Lung (tissue), 12 donors: ENCODE results near the gene SKAP2. TPM values are rescaled to one million over a fixed set of nuclear protein-coding genes. Genes with fewer than 3 reads are reported as not detected.

Experiments used
- ATAC-seq: fragments of 200-7000 bp; cut with Tn5 transposase; one replicate; pipeline ENCODE4 v1.9.1; 2020; ENCODE audit warnings: moderate number of reproducible peaks; ENCODE audit not compliant: insufficient read depth, low FRiP score
- DNase-seq, 3 donors: peaks; one replicate each; pipeline ENCODE4 v3.0.0-alpha.2; 2013 to 2017
- H3K27ac ChIP-seq, 2 donors: one replicate each; pipeline ENCODE4 v1.5.1; 2013; ENCODE audit warnings: mild to moderate bottlenecking in 2 of 2, moderate library complexity in 2 of 2, control low read depth in 1 of 2, inconsistent platforms in 1 of 2, low read depth in 1 of 2, low read length in 1 of 2
- H3K27me3 ChIP-seq, 3 donors: one replicate each; pipeline ENCODE4 v1.5.1; 2013; ENCODE audit warnings: low read length in 2 of 3; ENCODE audit not compliant: control insufficient read depth in 3 of 3, insufficient read depth in 3 of 3
- H3K36me3 ChIP-seq, 4 donors: one replicate each; pipeline ENCODE4 v1.5.1; 2013; ENCODE audit warnings: low read length in 4 of 4, mild to moderate bottlenecking in 1 of 4, moderate library complexity in 1 of 4; ENCODE audit not compliant: control insufficient read depth in 4 of 4, insufficient read depth in 4 of 4
- H3K4me1 ChIP-seq, 5 donors: one replicate each; pipeline ENCODE4 v1.5.1; 2013; ENCODE audit warnings: low read length in 5 of 5, mild to moderate bottlenecking in 2 of 5, moderate library complexity in 1 of 5; ENCODE audit not compliant: control insufficient read depth in 5 of 5, insufficient read depth in 5 of 5
- H3K4me3 ChIP-seq: one replicate; pipeline ENCODE4 v1.5.1; 2013; ENCODE audit warnings: mild to moderate bottlenecking, control low read depth, moderate library complexity
- H3K9ac ChIP-seq, 2 donors: one replicate each; pipeline ENCODE4 v1.5.1; 2013; ENCODE audit warnings: low read length in 2 of 2, control low read depth in 1 of 2; ENCODE audit not compliant: insufficient read depth in 1 of 2
- H3K9me3 ChIP-seq, 4 donors: one replicate each; pipeline ENCODE4 v1.5.1; 2013; ENCODE audit warnings: low read length in 3 of 4, mild to moderate bottlenecking in 1 of 4, moderate library complexity in 1 of 4; ENCODE audit not compliant: control insufficient read depth in 4 of 4, insufficient read depth in 3 of 4
- WGBS, 2 donors: extraction: QIAGEN DNeasy Blood & Tissue Kit; methylation state at CpG; one replicate each; pipeline ENCODE4 v1.1.7; 2013; 5-methylcytosine and 5-hydroxymethylcytosine counted together
- polyA plus RNA-seq, 2 donors: library from polyadenylated mRNA; stranded (reverse); fragments of 200-250 nt; gene quantifications; one replicate each; pipeline ENCODE4 v1.2.1, GENCODE V29; 2013
- total RNA-seq, 2 donors: library from RNA; depleted of rRNA in 1 of 2; stranded (reverse); fragments of >200 nt in 1 of 2; gene quantifications; one replicate each; pipeline ENCODE4 v1.2.1, GENCODE V29; 2014 to 2021
- TF ChIP-seq, protein P1 (sequence below): IDR thresholded peaks from 2 replicates; pipeline ENCODE4 v1.5.1; 2012; ENCODE audit warnings: mild to moderate bottlenecking; ENCODE audit errors: control extremely low read depth, extremely low read depth
- donor health status: control.
- donor health status: control.
- donor health status: Bipolar disorder and iron deficiency.
- donor health status: healthy.
- donor health status: DM: yes; HTN: yes; CAD: no.

The SKAP2 gene
- total and polyA plus RNA-seq, 4 donors, result 9.2 to 40.1 (median 35.8) TPM

- TF ChIP-seq, protein P1, sequence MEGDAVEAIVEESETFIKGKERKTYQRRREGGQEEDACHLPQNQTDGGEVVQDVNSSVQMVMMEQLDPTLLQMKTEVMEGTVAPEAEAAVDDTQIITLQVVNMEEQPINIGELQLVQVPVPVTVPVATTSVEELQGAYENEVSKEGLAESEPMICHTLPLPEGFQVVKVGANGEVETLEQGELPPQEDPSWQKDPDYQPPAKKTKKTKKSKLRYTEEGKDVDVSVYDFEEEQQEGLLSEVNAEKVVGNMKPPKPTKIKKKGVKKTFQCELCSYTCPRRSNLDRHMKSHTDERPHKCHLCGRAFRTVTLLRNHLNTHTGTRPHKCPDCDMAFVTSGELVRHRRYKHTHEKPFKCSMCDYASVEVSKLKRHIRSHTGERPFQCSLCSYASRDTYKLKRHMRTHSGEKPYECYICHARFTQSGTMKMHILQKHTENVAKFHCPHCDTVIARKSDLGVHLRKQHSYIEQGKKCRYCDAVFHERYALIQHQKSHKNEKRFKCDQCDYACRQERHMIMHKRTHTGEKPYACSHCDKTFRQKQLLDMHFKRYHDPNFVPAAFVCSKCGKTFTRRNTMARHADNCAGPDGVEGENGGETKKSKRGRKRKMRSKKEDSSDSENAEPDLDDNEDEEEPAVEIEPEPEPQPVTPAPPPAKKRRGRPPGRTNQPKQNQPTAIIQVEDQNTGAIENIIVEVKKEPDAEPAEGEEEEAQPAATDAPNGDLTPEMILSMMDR, result no peak
- Histone ChIP-seq H3K9ac (no peak overlapping the region), H3K4me1 (peaks cover 0 to 12% (median 0%) of the 10 kb centered on the region in 5 donors), H3K36me3 (no peaks in the 10 kb centered on the region), H3K27me3 (no peaks in the 10 kb centered on the region), H3K9me3 (no peaks in the 10 kb centered on the region), H3K27ac (no peak overlapping the region), H3K4me3 (no peak overlapping the region)
- ATAC-seq, result no peak
- WGBS, 2 donors, result 67 to 80% methylated on average over 4 of the region's 4 CpGs
- DNase-seq, result no peak
These were observed 45.8 kb upstream of the SKAP2 start for GRCh38 chr7:26910221-26910620.

DNA sequence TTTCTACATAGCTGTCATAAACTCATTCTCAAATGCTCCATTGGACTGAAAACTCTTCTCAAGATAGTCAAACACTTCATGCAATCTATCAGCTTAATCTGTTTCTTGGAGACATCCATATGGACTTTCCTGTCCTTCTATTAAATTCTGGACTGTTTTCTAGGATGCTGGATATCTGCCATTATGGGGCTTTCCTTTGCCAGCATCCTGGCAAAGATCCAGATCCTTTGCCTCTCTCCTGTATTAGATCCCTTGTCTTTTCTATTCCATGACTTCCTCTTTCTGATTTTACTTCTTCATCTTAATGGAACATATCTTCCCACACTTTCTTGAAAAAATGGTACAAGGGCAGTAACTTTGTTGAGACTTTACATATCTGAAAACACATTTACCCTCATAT lies 35.9 kb upstream of the SKAP2 start:
- Histone ChIP-seq H3K9me3 (no peaks in the 10 kb centered on the region), H3K27ac (no peak overlapping the region), H3K27me3 (peaks cover 0 to 11% (median 0%) of the 10 kb centered on the region in 3 donors), H3K4me1 (peaks cover 0 to 13% (median 0%) of the 10 kb centered on the region in 5 donors), H3K36me3 (no peaks in the 10 kb centered on the region), H3K9ac (no peak overlapping the region), H3K4me3 (no peak overlapping the region)
- TF ChIP-seq, protein P1, result no peak
- ATAC-seq (no peak), DNase-seq (peak in 2 of 3 donors; percentile 72 to 77)

GRCh38 chr7:26899519-26899918 lies 35.1 kb upstream of the SKAP2 start:
- Histone ChIP-seq H3K4me3 (no peak overlapping the region), H3K36me3 (no peaks in the 10 kb centered on the region), H3K27me3 (peaks cover 0 to 11% (median 0%) of the 10 kb centered on the region in 3 donors), H3K4me1 (peaks cover 0 to 13% (median 0%) of the 10 kb centered on the region in 5 donors), H3K9me3 (no peaks in the 10 kb centered on the region), H3K27ac (no peak overlapping the region), H3K9ac (no peak overlapping the region)
- no peak for ATAC-seq
- WGBS, 2 donors, result 81 to 86% methylated on average over 1 of the region's 1 CpG
- peak in 1 of 3 donors; percentile 21 for DNase-seq
- TF ChIP-seq, protein P1, result no peak

DNA sequence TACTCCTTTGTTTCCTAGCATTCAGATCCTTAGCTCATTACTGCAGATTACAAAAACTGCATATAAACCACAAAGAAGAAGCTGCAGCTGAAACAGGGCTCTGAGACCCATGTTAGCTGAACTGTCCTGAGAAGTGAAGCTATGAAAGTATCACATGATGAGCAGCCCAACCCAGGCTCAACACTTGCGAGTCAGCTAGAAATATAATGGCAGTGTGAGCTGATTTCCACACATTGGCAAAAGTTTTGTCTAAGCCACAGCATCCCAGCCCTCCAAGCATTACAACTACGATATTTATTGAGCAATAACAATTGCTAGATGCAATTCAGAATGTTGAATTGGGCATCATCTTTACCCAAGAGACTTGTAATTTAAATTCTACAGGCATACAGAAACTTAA lies 34.5 kb upstream of the SKAP2 start:
- 51 to 65% methylated on average over 2 of the region's 2 CpGs for WGBS, 2 donors
- DNase-seq, result peak; percentile 27 to 78 (median 59)
- ATAC-seq, result no peak

More for the DNA sequence above, 34.5 kb upstream of the SKAP2 start:
- Histone ChIP-seq H3K4me3 (no peak overlapping the region), H3K27me3 (peaks cover 0 to 14% (median 0%) of the 10 kb centered on the region in 3 donors), H3K9me3 (no peaks in the 10 kb centered on the region), H3K36me3 (no peaks in the 10 kb centered on the region), H3K9ac (no peak overlapping the region), H3K27ac (no peak overlapping the region), H3K4me1 (peaks cover 0 to 13% (median 0%) of the 10 kb centered on the region in 5 donors)
- TF ChIP-seq, protein P1, result no peak
